Mononuclear cell (primary cell): ENCODE measurements around the gene HRC. TPM values are rescaled to one million over a fixed set of nuclear protein-coding genes. Genes with fewer than 3 reads are reported as not detected.
"Not testable (repeated sequence)": the region's sequence is repeated elsewhere in the genome, so short reads cannot be mapped to it uniquely, and the experiment has no call there.

Source experiments
- H3K27me3 ChIP-seq: 2 replicates; pipeline ENCODE4 v1.6.0; 2011; ENCODE audit warnings: low read length, control low read depth; ENCODE audit not compliant: insufficient read depth
- H3K4me1 ChIP-seq: 2 replicates; pipeline ENCODE4 v1.5.1; 2011; ENCODE audit warnings: mild to moderate bottlenecking, low read length, control low read depth; ENCODE audit not compliant: insufficient read depth
- H3K4me3 ChIP-seq: 2 replicates; pipeline ENCODE4 v1.5.1; 2011; ENCODE audit warnings: mild to moderate bottlenecking, low read length, moderate library complexity
- H3K9me3 ChIP-seq: 2 replicates; pipeline ENCODE4 v1.5.1; 2011; ENCODE audit warnings: low read depth, mild to moderate bottlenecking, control low read depth, low read length
- total RNA-seq: library from RNA; depleted of rRNA; stranded (reverse); fragments of >200 nt; gene quantifications from one replicate; pipeline ENCODE4 v1.2.3, GENCODE V29; 2012

The HRC gene
- total RNA-seq, 1 donor = not detected

DNA sequence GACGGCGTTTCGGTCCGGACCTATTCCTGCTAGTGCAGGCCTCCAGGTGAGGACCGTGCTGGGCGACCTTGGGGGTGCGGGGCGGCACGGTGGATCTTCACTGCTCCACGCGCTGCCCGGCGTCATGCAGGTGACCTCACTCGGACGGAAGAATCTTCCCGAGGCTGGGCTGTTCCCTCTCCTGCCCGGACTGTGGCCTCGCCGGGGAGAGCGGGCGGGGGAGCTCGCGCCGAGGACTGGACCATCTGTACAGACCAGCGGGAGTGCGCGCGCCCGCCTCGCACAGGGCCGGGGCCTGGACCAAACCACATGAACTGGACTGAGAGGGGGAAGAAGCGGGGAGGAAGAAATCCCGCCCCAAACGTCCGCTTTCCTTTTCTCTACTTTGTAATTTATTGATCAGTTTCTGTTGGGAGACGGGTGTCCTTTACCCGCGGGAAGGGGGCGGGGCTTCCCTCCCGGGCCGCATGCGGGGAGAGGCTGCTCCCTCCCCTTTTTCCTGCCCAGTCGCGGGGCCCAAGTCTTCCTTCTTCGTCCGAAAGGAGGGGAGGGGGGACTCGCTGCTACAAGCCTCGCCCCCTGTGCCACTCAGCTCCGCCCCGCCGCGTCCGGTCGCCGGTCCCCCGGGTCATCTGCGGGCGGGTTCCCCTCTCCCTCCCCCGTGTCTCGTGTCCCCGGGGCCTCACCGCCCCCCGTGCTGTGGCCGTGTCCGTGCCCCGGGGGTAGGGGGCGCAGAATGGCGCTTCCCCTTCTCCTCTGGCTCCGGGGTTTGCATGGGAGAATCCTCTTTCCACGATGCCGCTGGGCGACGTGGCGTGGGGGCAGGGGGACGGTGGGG is 4.9 kb downstream of the HRC start:
- Histone ChIP-seq H3K4me1 (peaks cover 33% of the 10 kb centered on the region), H3K27me3 (peaks cover 44% of the 10 kb centered on the region), H3K4me3 (peak overlapping the region; percentile 32), H3K9me3 (no peaks in the 10 kb centered on the region)

DNA sequence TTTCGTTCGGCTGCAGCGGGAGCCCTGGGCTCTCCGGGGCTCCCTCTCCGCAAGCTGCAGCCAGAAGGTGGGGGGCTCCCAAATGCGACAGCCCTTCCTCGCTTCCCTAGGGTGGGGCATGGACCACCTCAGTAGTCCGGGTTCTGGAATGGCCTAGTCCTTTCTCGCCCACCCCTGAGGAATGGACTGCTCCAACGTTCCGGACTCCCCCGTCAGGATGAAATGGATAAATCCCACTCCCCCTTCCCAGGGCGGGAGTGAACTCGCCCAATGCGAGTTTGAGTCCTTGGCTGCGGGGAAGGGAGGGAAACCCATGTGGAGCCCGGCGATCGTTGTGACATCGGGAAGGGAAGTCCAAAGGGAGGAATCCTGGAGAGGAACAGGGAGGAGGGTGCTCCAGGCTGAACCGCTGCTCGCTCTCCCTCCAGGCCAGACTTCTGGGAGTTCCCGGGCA is 5.5 kb downstream of the HRC start:
- Histone ChIP-seq H3K27me3 (peaks cover 44% of the 10 kb centered on the region), H3K4me1 (peaks cover 33% of the 10 kb centered on the region), H3K4me3 (peak overlapping the region; percentile 32), H3K9me3 (no peaks in the 10 kb centered on the region)

DNA sequence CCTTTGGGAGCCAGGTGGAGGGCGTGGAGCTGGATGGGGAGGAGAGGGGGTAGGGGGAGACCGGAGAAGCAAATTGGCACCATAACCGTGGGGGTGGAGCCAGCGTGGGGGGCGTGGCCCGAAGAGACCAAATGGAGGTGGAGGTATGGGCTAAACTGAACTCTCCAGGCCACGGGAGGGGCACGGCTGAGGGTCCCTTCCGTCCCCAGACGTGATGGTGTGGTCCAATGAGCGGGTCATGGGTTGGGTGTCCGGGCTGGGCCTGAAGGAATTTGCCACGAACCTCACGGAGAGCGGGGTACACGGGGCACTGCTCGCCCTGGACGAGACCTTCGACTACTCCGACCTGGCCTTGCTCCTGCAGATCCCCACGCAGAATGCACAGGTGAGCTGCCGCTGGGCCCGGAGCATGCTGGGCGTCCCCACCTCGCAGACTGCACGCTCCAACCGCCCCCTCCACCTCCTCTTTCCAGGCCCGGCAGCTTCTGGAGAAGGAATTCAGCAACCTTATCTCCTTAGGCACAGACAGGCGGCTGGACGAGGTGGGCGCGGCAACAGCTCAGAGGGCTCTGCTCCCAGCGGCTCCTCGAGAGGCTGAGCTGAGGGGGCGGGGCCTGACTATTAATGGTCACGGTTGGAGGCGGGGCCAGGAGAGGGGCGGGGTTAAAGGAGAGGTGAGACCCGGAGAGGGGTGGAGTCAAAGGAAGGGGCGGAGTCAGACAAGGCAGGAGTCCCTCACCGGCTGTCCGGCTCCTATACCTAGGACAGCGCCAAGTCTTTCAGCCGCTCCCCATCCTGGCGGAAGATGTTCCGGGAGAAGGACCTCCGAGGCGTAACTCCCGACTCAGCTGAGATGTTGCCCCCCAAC is 6.2 kb downstream of the HRC start:
- peaks cover 44% of the 10 kb centered on the region for H3K27me3 ChIP-seq
- peaks cover 33% of the 10 kb centered on the region for H3K4me1 ChIP-seq
- H3K4me3 ChIP-seq = no peak overlapping the region
- H3K9me3 ChIP-seq = no peaks in the 10 kb centered on the region

DNA sequence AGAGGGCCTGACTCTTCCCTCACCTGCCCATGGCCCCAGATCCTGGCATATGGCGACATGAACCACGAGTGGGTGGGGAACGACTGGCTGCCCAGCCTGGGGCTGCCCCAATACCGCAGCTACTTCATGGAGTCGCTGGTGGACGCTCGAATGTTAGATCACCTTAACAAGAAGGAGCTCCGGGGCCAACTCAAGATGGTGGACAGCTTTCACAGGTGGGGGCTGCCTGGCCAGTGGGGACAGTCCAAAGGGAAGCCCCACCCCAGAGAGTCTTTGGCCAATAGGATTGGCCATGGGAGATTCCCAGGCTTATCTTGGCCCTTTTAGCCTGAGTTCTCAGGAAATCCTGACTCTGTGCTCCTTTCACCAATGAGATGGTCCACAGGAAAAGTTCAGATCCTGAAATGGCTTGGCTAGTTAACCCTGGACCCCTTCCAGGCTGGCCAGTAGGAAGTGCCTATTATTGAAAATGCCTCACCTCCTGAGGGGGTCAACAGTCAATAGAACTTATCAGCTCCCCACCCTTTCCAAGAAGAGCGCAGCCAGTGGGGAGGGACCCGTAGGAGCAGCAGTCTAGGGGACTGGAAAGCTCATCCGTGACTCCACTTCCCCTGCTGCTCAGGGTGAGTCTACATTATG is 7.0 kb downstream of the HRC start:
- H3K9me3 ChIP-seq = no peaks in the 10 kb centered on the region
- H3K4me3 ChIP-seq = no peak overlapping the region
- peaks cover 44% of the 10 kb centered on the region for H3K27me3 ChIP-seq
- peaks cover 34% of the 10 kb centered on the region for H3K4me1 ChIP-seq

DNA sequence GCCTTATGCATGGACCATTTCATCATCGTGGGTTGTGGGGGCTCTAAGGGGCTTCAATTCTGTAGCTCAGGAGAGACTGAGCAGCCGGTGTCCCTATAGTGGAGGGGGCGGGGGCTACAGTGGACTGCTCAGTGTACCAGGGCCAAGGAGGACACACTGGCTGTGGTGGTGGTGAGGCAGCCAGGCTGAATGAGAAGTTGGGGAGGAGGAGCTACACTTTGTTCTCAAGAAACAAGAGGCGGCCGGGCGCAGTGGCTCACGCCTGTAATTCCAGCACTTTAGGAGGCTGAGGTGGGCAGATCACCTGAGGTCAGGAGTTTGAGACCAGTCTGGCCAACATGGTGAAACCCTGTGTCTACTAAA is 8.8 kb downstream of the HRC start:
- H3K4me3 ChIP-seq, H3K9me3 ChIP-seq: not testable (repeated sequence)
- Histone ChIP-seq H3K4me1 (peaks cover 33% of the 10 kb centered on the region), H3K27me3 (peaks cover 37% of the 10 kb centered on the region)

DNA sequence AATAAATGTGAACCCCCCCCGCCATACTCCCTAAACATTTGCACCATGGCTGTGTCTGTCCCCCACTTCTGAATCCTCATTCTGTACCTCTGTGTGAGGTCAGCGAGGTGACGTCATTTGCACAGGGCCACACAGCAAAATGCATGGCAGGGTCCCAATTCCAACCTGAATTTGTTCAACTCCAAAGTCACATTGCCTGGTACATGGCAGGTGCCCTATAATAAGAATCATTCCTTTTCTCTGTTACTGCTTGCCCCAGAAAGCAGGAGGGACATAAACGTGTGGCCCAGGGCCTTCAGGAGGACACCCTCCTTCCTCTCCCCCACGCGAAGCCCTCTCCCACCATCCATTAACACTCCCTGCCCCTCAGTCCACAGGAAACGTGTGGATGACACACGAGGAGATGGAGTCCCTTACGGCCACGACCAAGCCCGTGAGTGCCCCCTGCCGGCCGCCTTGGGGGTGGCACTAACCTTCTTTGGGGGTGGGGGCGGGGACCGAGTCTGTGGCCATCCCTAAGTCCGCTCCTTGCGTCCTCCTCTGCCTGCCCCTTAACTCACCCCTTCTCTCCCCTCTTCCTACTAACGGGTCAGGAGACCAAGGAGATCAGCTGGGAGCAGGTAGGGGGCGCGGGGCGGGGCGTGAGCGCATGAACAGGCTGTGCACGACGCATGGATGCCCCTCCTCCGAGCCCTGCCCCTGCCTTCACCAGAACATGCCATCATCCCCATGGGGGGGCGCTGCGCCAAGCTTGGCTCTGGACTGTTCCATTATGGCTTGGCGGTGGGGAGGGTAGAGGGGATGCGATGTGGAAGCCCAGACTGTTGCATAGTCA is 9.4 kb downstream of the HRC start:
- Histone ChIP-seq H3K27me3 (peaks cover 31% of the 10 kb centered on the region), H3K4me1 (peaks cover 27% of the 10 kb centered on the region), H3K9me3 (no peaks in the 10 kb centered on the region), H3K4me3 (no peak overlapping the region)

DNA sequence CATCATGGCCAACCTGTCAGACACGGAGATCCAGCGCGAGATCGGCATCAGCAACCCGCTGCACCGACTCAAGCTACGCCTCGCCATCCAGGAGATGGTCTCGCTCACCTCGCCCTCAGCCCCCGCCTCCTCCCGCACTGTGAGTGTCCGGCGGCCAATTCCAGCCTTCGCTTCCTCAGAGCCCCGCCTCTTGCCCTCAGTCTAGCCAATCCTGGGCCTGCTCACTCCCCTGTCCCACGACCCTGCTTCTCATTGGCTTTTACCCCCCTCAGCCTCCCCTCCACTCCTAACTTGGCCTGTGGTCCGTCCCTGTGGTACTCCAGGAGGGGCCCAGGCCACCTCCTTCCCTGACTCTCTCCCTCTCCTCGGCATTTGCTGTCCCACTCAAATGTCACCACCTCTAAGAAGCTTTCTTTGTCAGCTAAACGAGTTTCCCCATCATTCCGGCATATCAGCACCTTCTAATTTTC is 12.3 kb downstream of the HRC start:
- no peaks in the 10 kb centered on the region for H3K9me3 ChIP-seq
- peaks cover 2% of the 10 kb centered on the region for H3K27me3 ChIP-seq
- no peak overlapping the region for H3K4me3 ChIP-seq
- peaks cover 7% of the 10 kb centered on the region for H3K4me1 ChIP-seq

DNA sequence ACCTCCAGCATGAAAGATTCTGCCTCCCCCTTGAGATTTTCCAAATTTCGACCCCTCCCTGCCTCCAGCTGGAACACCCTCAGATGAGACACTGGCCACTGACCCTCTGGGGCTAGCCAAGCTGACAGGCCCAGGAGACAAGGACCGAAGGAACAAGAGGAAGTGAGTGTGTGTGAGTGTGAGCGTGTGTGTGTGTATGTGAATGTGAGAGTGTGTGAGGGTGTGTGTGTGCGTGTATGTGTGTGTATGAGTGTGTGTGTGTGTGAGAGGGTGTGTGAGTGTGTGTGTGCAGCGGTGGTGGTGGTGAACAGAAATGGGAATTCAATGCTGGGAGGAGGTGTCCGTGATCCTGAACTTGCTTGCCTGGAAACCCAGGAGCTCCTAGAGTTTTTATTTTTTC is 13.8 kb downstream of the HRC start:
- H3K4me3 ChIP-seq = no peak overlapping the region
- H3K9me3 ChIP-seq = no peaks in the 10 kb centered on the region
- peaks cover 7% of the 10 kb centered on the region for H3K4me1 ChIP-seq
- H3K27me3 ChIP-seq = no peaks in the 10 kb centered on the region

DNA sequence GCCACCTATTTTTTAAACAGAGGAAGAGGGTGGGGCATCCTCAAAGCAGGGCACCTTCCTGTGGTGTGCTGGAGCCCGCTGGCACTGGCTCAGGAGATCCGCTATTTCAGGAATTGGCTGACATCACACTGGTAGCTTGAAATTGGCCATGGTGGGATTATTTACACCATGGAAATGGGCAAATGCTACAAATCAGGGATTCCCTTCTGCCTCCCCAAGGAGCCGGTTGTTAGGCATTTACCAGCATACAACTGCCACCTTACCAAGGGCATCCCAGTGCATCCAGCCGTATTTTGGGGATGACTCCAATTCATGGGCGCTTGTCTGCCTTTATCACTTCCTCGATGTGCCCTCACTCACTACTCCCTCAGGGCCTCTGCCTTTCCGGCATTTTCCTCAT is 14.2 kb downstream of the HRC start:
- Histone ChIP-seq H3K27me3 (no peaks in the 10 kb centered on the region), H3K9me3 (no peaks in the 10 kb centered on the region), H3K4me3 (no peak overlapping the region), H3K4me1 (peaks cover 7% of the 10 kb centered on the region)

DNA sequence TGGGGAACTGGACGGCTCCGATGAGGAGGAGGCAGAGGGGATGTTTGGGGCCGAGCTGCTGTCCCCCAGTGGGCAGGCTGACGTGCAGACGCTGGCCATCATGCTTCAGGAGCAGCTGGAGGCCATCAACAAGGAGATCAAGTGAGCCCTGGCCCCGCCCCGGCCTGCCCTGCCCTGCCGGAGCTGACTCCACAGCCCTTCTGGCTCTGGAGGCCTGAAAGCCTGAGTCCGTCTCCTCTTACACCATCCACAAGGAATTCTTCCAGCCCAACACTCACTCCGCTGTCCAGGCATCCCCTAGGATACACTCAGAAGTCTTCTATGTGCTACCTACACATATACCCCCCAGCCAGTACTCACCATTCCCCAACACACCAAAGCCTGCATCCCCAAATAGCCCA is 18.4 kb downstream of the HRC start:
- Histone ChIP-seq H3K9me3 (no peaks in the 10 kb centered on the region), H3K4me1 (peaks cover 14% of the 10 kb centered on the region), H3K27me3 (peaks cover 5% of the 10 kb centered on the region), H3K4me3 (no peak overlapping the region)

DNA sequence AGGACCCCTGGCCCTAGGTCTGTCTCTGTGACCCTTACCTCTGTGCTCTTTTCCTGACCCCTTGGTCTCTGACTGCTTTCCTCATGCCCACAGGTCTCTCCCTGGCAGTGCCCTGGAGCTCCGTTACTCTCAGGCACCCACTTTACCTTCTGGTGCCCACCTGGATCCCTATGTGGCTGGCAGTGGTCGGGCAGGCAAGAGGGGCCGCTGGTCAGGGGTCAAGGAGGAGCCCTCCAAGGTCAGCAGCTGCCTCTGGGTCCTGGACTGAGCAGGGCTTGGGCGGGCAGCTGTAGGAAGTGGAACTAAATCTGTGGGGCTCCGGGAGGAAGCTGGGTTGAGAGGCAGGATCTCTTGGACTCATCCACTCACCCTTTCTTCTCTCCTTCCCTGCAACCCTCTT is 19.5 kb downstream of the HRC start:
- Histone ChIP-seq H3K27me3 (peaks cover 5% of the 10 kb centered on the region), H3K4me1 (peaks cover 14% of the 10 kb centered on the region), H3K4me3 (no peak overlapping the region), H3K9me3 (no peaks in the 10 kb centered on the region)

DNA sequence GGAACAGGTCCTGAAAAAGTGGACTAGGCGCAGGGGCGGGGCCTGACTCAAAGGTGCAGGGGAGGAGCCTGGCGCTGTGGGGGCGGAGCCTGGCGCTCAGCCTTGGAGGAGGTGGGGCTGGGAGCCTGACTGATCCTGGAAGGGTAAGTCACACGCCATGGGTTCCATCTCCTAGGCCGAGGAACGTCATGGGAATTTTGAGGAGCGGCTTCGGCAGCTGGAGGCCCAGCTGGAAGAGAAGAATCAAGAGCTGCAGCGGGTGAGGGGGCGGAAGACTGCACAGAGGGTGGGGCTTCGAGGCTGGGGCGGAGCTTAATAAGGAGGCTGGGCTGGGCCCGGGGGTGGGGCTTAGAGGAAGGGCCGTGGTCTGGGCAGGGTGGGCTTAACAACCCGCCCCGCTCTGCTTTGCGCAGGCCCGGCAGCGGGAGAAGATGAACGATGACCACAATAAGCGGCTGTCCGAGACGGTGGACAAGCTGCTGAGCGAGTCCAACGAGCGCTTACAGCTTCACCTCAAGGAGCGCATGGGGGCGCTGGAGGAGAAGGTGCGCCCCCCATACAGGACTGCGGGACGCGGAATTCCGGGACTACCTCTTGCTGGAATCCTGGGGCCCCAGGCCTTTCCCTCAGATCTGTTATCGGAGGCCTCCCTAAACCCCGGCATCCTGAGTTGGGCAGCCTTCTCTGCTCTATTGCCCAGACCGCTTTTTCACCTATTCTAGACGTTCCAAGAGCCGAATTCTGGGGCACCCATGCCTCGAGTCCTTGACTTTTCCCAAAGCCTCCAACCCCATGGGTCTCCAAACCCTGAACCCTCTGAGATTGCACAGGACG is 21.4 kb downstream of the HRC start:
- no peak overlapping the region for H3K4me3 ChIP-seq
- no peaks in the 10 kb centered on the region for H3K9me3 ChIP-seq
- peaks cover 14% of the 10 kb centered on the region for H3K4me1 ChIP-seq
- H3K27me3 ChIP-seq = peaks cover 5% of the 10 kb centered on the region

DNA sequence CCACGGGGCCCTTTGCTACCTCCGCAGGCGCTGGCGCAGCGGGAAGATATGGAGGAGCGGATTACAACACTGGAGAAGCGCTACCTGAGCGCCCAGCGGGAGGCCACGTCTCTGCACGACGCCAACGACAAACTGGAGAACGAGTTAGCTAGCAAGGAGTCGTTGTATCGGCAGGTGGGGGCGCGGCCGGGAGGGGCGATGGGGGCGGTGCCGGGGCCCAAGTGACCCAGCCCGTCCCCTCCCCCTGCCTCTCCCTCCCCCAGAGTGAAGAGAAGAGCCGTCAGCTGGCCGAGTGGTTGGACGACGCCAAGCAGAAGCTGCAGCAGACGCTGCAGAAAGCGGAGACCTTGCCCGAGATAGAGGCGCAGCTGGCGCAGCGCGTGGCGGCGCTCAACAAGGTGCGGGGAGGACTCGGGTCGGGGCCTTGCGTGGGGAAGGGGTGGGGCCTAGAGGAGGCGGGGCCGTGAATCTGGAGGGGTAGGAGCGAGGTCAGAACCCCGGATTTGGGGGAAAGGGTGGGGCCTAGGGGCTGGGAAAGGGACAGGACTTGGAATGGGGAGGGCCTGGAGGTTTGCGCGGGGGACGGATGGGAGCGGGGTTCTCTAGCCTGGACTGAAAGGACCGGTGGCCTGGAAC is 22.1 kb downstream of the HRC start:
- Histone ChIP-seq H3K4me1 (peaks cover 19% of the 10 kb centered on the region), H3K4me3 (no peak overlapping the region), H3K27me3 (peaks cover 5% of the 10 kb centered on the region), H3K9me3 (no peaks in the 10 kb centered on the region)
